Measurements from ENCODE around the gene PIP5K1B. TPM values are rescaled to one million over a fixed set of nuclear protein-coding genes. Genes with fewer than 3 reads are reported as not detected.
A peak's percentile ranks its signal among the peaks of the same experiment; 100 is the strongest.

Gene PIP5K1B
- total and polyA plus RNA-seq, 2 of the 13 experiments (the other 11 are each of a cell fraction or from before 2014, with no cell fraction given) = 15.8 to 17.5 TPM

DNA sequence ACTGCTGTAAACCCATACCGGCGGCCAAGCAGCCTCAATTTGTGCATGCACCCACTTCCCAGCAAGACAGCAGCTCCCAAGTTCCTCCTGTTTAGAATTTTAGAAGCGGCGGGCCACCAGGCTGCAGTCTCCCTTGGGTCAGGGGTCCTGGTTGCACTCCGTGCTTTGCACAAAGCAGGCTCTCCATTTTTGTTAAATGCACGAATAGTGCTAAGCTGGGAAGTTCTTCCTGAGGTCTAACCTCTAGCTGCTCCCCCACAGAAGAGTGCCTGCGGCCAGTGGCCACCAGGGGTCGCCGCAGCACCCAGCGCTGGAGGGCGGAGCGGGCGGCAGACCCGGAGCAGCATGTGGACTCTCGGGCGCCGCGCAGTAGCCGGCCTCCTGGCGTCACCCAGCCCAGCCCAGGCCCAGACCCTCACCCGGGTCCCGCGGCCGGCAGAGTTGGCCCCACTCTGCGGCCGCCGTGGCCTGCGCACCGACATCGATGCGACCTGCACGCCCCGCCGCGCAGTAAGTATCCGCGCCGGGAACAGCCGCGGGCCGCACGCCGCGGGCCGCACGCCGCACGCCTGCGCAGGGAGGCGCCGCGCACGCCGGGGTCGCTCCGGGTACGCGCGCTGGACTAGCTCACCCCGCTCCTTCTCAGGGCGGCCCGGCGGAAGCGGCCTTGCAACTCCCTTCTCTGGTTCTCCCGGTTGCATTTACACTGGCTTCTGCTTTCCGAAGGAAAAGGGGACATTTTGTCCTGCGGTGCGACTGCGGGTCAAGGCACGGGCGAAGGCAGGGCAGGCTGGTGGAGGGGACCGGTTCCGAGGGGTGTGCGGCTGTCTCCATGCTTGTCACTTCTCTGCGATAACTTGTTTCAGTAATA is 330.6 kb downstream of the PIP5K1B start, which contains the start of gene FXN (continued):
- TF ChIP-seq ZNF224 (CRISPR knock-in tag; IDR thresholded peaks at IDR 0.05) (no peak), SALL1 (CRISPR knock-in tag; IDR thresholded peaks at IDR 0.05) (peak; percentile 79), ZNF768 (CRISPR knock-in tag; IDR thresholded peaks at IDR 0.05) (peak; percentile 94), SMARCC2 (IDR thresholded peaks at IDR 0.05) (no peak), RNF2 (conservative IDR thresholded peaks at IDR 0.05; ENCODE audit: low read depth) (peak; percentile 88), TARDBP (CRISPR knock-in tag; IDR thresholded peaks at IDR 0.05) (peak; percentile 89), HMGA1 (CRISPR knock-in tag; conservative IDR thresholded peaks at IDR 0.05) (no peak), ELF4 (CRISPR knock-in tag; IDR thresholded peaks at IDR 0.05; ENCODE audit: borderline replicate concordance) (no peak), ZFP1 (CRISPR knock-in tag; IDR thresholded peaks at IDR 0.05) (no peak; the same call in 1 of the 2 replicates), SNRNP70 (IDR thresholded peaks at IDR 0.05; ENCODE audit: low read depth, low read length) (no peak), ZNF44 (CRISPR knock-in tag; IDR thresholded peaks at IDR 0.05) (no peak), BRD4 (CRISPR knock-in tag; IDR thresholded peaks at IDR 0.05) (peak; percentile 38; the same call in 1 of the 2 replicates), HIC2 (CRISPR knock-in tag; IDR thresholded peaks at IDR 0.05; ENCODE audit: low read depth) (no peak)
- TF ChIP-seq, protein P1, sequence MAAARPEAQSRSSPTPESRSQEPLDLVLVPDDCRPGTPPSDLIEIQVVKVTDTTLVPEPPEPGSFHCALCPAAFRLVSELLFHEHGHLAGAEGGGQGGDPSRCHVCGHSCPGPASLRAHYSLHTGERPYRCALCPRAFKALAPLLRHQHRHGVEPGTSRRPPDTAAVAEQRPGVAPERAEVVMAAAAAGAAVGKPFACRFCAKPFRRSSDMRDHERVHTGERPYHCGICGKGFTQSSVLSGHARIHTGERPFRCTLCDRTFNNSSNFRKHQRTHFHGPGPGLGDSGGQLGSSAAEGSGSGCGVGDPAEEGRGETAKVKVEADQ (CRISPR knock-in tag; IDR thresholded peaks at IDR 0.05; ENCODE audit: borderline replicate concordance) = no peak; the same call in 1 of the 2 replicates
- TF ChIP-seq, protein P2, sequence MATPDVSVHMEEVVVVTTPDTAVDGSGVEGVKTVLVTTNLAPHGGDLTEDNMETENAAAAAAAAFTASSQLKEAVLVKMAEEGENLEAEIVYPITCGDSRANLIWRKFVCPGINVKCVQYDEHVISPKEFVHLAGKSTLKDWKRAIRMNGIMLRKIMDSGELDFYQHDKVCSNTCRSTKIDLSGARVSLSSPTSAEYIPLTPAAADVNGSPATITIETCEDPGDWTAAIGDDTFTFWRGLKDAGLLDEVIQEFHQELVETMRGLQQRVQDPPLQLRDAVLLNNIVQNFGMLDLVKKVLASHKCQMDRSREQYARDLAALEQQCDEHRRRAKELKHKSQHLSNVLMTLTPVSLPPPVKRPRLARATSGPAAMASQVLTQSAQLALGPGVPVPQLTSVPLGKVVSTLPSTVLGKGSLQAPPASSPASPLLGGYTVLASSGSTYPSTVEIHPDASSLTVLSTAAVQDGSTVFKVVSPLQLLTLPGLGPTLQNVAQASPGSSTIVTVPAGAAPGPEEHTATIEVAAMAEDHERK (CRISPR knock-in tag; IDR thresholded peaks at IDR 0.05; ENCODE audit: low read depth) = no peak
- TF ChIP-seq, protein P3, sequence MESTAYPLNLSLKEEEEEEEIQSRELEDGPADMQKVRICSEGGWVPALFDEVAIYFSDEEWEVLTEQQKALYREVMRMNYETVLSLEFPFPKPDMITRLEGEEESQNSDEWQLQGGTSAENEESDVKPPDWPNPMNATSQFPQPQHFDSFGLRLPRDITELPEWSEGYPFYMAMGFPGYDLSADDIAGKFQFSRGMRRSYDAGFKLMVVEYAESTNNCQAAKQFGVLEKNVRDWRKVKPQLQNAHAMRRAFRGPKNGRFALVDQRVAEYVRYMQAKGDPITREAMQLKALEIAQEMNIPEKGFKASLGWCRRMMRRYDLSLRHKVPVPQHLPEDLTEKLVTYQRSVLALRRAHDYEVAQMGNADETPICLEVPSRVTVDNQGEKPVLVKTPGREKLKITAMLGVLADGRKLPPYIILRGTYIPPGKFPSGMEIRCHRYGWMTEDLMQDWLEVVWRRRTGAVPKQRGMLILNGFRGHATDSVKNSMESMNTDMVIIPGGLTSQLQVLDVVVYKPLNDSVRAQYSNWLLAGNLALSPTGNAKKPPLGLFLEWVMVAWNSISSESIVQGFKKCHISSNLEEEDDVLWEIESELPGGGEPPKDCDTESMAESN (CRISPR knock-in tag; conservative IDR thresholded peaks at IDR 0.05) = peak; percentile 87; the same call in 1 of the 2 replicates
- TF ChIP-seq, protein P4, sequence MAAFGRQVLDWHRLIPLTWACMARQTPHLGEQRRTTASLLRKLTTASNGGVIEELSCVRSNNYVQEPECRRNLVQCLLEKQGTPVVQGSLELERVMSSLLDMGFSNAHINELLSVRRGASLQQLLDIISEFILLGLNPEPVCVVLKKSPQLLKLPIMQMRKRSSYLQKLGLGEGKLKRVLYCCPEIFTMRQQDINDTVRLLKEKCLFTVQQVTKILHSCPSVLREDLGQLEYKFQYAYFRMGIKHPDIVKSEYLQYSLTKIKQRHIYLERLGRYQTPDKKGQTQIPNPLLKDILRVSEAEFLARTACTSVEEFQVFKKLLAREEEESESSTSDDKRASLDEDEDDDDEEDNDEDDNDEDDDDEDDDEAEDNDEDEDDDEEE (CRISPR knock-in tag; IDR thresholded peaks at IDR 0.05) = peak; percentile 73; the same call in 1 of the 2 replicates
- TF ChIP-seq, protein P5, sequence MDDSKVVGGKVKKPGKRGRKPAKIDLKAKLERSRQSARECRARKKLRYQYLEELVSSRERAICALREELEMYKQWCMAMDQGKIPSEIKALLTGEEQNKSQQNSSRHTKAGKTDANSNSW (CRISPR knock-in tag; IDR thresholded peaks at IDR 0.05; ENCODE audit: borderline replicate concordance) = no peak
